ENCODE results near the gene ACSL3.

ACSL3 gene

DNA sequence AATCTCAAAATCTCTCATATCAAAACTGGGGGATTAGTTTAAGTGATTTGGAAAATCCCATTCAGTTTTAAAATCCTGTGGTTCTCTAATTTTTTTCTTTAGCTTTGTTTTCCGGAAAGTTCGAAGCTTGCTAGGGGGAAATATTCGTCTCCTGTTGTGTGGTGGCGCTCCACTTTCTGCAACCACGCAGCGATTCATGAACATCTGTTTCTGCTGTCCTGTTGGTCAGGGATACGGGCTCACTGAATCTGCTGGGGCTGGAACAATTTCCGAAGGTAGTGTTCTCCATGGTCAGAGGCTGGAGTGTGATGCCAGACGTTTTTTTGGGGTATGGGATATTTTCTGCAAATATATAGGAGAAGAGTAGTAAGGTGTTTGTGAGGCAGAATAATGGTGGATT is 66.1 kb downstream of the ACSL3 start:
- Histone ChIP-seq H3K9ac (ENCODE audit: low read length) (no peak overlapping the region), H3F3A (ENCODE audit: insufficient read depth, low read length) (no peaks in the 10 kb centered on the region), H3K79me2 (ENCODE audit: insufficient read depth, low read length) (no peaks in the 10 kb centered on the region), H3K4me1 (ENCODE audit: insufficient read depth, low read length, severe bottlenecking) (no peaks in the 10 kb centered on the region), H3K9me2 (ENCODE audit: low read depth, low read length) (no peaks in the 10 kb centered on the region), H3K4me2 (ENCODE audit: low read length) (no peak overlapping the region), H3K9me3 (ENCODE audit: low read length) (no peaks in the 10 kb centered on the region), H2AFZ (ENCODE audit: low read length) (no peak overlapping the region), H3K36me3 (ENCODE audit: insufficient read depth, low read length) (peaks cover 54% of the 10 kb centered on the region), H3K4me3 (ENCODE audit: low read depth, low read length, poor library complexity, severe bottlenecking) (no peak overlapping the region), H3K27ac (ENCODE audit: low read depth, low read length, poor library complexity, severe bottlenecking) (no peak overlapping the region), H3K27me3 (ENCODE audit: insufficient read depth, low read length) (no peaks in the 10 kb centered on the region), H4K20me1 (ENCODE audit: insufficient read depth, low read length) (no peaks in the 10 kb centered on the region)
- TF ChIP-seq, protein P1, sequence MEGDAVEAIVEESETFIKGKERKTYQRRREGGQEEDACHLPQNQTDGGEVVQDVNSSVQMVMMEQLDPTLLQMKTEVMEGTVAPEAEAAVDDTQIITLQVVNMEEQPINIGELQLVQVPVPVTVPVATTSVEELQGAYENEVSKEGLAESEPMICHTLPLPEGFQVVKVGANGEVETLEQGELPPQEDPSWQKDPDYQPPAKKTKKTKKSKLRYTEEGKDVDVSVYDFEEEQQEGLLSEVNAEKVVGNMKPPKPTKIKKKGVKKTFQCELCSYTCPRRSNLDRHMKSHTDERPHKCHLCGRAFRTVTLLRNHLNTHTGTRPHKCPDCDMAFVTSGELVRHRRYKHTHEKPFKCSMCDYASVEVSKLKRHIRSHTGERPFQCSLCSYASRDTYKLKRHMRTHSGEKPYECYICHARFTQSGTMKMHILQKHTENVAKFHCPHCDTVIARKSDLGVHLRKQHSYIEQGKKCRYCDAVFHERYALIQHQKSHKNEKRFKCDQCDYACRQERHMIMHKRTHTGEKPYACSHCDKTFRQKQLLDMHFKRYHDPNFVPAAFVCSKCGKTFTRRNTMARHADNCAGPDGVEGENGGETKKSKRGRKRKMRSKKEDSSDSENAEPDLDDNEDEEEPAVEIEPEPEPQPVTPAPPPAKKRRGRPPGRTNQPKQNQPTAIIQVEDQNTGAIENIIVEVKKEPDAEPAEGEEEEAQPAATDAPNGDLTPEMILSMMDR (IDR thresholded peaks at IDR 0.05; ENCODE audit: low read length) = no peak
- no peak for TF ChIP-seq EZH2 (IDR thresholded peaks at IDR 0.05; ENCODE audit: borderline replicate concordance, low read length)

DNA sequence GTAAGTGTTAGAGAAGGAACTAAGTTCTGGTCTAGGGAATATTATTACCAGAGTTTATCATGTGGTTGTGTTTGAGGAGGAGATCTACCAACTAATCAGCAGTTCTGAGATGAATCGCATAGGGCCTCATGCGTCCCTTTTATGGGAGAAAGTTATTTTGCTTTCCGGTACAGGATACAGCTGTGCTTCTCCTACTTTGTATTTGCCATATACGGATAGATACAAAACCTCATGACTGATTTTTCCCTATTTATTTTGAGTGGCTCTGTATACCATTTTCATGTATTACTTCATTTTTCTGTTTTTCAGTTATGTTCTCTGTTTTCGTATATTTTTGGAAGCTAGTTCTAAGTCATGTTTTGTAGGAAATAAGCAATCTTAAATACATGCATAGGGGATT is 66.8 kb downstream of the ACSL3 start:
- H3K36me3 ChIP-seq (ENCODE audit: insufficient read depth, low read length) = peaks cover 55% of the 10 kb centered on the region
- H3K4me3 ChIP-seq (ENCODE audit: low read depth, low read length, poor library complexity, severe bottlenecking) = no peak overlapping the region
- H3K4me2 ChIP-seq (ENCODE audit: low read length) = no peak overlapping the region
- H3K9ac ChIP-seq (ENCODE audit: low read length) = no peak overlapping the region
- no peak overlapping the region for H2AFZ ChIP-seq (ENCODE audit: low read length)
- H3K79me2 ChIP-seq (ENCODE audit: insufficient read depth, low read length) = no peaks in the 10 kb centered on the region
- H3F3A ChIP-seq (ENCODE audit: insufficient read depth, low read length) = no peaks in the 10 kb centered on the region
- no peaks in the 10 kb centered on the region for H4K20me1 ChIP-seq (ENCODE audit: insufficient read depth, low read length)
- no peak for TF ChIP-seq EZH2 (IDR thresholded peaks at IDR 0.05; ENCODE audit: borderline replicate concordance, low read length)
- TF ChIP-seq, protein P1 (IDR thresholded peaks at IDR 0.05; ENCODE audit: low read length) = no peak
- no peaks in the 10 kb centered on the region for H3K27me3 ChIP-seq (ENCODE audit: insufficient read depth, low read length)
- no peak overlapping the region for H3K27ac ChIP-seq (ENCODE audit: low read depth, low read length, poor library complexity, severe bottlenecking)
- no peaks in the 10 kb centered on the region for H3K9me3 ChIP-seq (ENCODE audit: low read length)
- H3K9me2 ChIP-seq (ENCODE audit: low read depth, low read length) = no peaks in the 10 kb centered on the region
- no peaks in the 10 kb centered on the region for H3K4me1 ChIP-seq (ENCODE audit: insufficient read depth, low read length, severe bottlenecking)

DNA sequence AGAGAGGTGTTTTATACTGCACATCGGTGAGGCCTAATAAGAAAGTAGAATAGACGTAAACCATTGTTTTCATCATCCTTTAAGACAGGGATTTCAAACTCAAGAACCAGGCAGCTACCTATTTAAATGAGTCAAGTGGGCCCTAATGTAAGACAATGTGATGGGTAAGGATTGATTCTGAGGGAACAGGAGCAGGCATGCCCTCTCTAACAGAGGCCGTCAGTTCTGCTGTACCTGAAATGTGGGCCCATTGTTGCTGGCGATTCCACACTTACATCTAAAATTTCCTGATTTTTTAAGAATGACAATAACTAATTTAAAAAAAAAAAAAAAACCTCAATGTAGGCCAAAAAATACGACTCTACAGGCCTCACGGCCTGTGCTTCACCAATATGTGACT is 67.5 kb downstream of the ACSL3 start:
- Histone ChIP-seq H3K9me3 (ENCODE audit: low read length) (no peaks in the 10 kb centered on the region), H3F3A (ENCODE audit: insufficient read depth, low read length) (no peaks in the 10 kb centered on the region), H2AFZ (ENCODE audit: low read length) (no peak overlapping the region), H4K20me1 (ENCODE audit: insufficient read depth, low read length) (no peaks in the 10 kb centered on the region), H3K36me3 (ENCODE audit: insufficient read depth, low read length) (peaks cover 54% of the 10 kb centered on the region), H3K9ac (ENCODE audit: low read length) (no peak overlapping the region), H3K9me2 (ENCODE audit: low read depth, low read length) (no peaks in the 10 kb centered on the region), H3K4me1 (ENCODE audit: insufficient read depth, low read length, severe bottlenecking) (no peaks in the 10 kb centered on the region), H3K27ac (ENCODE audit: low read depth, low read length, poor library complexity, severe bottlenecking) (no peak overlapping the region), H3K4me3 (ENCODE audit: low read depth, low read length, poor library complexity, severe bottlenecking) (no peak overlapping the region), H3K79me2 (ENCODE audit: insufficient read depth, low read length) (no peaks in the 10 kb centered on the region), H3K27me3 (ENCODE audit: insufficient read depth, low read length) (no peaks in the 10 kb centered on the region), H3K4me2 (ENCODE audit: low read length) (no peak overlapping the region)
- no peak for TF ChIP-seq EZH2 (IDR thresholded peaks at IDR 0.05; ENCODE audit: borderline replicate concordance, low read length)
- TF ChIP-seq, protein P1 (IDR thresholded peaks at IDR 0.05; ENCODE audit: low read length) = no peak
